GM12878 (cell line): Measurements from ENCODE around the gene USP36. TPM values are rescaled to one million over a fixed set of nuclear protein-coding genes. Genes with fewer than 3 reads are reported as not detected.

Experiments
- ATF7 ChIP-seq: fragments of 450-650 bp; IDR thresholded peaks from 2 replicates; pipeline ENCODE4 v1.6.1; 2016; ENCODE audit warnings: low read depth, mild to moderate bottlenecking
- CBFB ChIP-seq: IDR thresholded peaks from 2 replicates; pipeline ENCODE4 v1.6.1; 2016; ENCODE audit warnings: antibody characterized with exemption, low read depth
- CBX5 ChIP-seq: sonication (generic); IDR thresholded peaks from 2 replicates; pipeline ENCODE4 v1.6.1; 2016; ENCODE audit warnings: low read depth, moderate library complexity, mild to moderate bottlenecking, inconsistent platforms
- CHD2 ChIP-seq: IDR thresholded peaks from 2 replicates; pipeline ENCODE4 v1.6.1; 2011; ENCODE audit warnings: low read depth, low read length, improper control_type of control experiment, borderline replicate concordance
- CREM ChIP-seq: IDR thresholded peaks from 2 replicates; pipeline ENCODE4 v1.6.1; 2014; ENCODE audit warnings: antibody characterized with exemption, low read depth
- ESRRA ChIP-seq: IDR thresholded peaks from 2 replicates; pipeline ENCODE4 v1.6.1; 2012; ENCODE audit warnings: mild to moderate bottlenecking, low read length, improper control_type of control experiment
- ETV6 ChIP-seq, 2 experiments: fragments of 450-650 bp in 1 of 2; IDR thresholded peaks in 1 of 2; conservative IDR thresholded peaks in 1 of 2; 2 replicates each; pipeline ENCODE4 v1.6.1; 2014; ENCODE audit warnings: antibody characterized with exemption in 1 of 2, borderline replicate concordance in 1 of 2, low read depth in 1 of 2, mild to moderate bottlenecking in 1 of 2, moderate library complexity in 1 of 2
- HCFC1 ChIP-seq: fragments of 150-350 bp; IDR thresholded peaks from 2 replicates; pipeline ENCODE4 v1.6.1; 2014; ENCODE audit warnings: low read length
- HDAC6 ChIP-seq: fragments of 200-600 bp; sonication (generic); IDR thresholded peaks from one replicate; pipeline ENCODE4 v1.8.0; 2017; ENCODE audit warnings: antibody characterized with exemption; ENCODE audit not compliant: unreplicated experiment
- IKZF1 ChIP-seq: fragments of 450-650 bp; conservative IDR thresholded peaks from 2 replicates; pipeline ENCODE4 v1.6.1; 2017; ENCODE audit warnings: antibody characterized with exemption, mild to moderate bottlenecking
- KLF5 ChIP-seq: fragments of 450-650 bp; IDR thresholded peaks from 2 replicates; pipeline ENCODE4 v1.6.1; 2014; ENCODE audit warnings: mild to moderate bottlenecking; ENCODE audit not compliant: partially characterized antibody
- NBN ChIP-seq: fragments of 450-650 bp; IDR thresholded peaks from 2 replicates; pipeline ENCODE4 v1.6.1; 2016
- NRF1 ChIP-seq: conservative IDR thresholded peaks from 2 replicates; pipeline ENCODE4 v1.6.1; 2011; ENCODE audit warnings: mild to moderate bottlenecking, low read depth, low read length, improper control_type of control experiment
- POLR2AphosphoS5 ChIP-seq: IDR thresholded peaks from 2 replicates; pipeline ENCODE4 v1.6.1; 2011; ENCODE audit warnings: mild to moderate bottlenecking, low read length, inconsistent platforms
- RAD21 ChIP-seq: IDR thresholded peaks from 2 replicates; pipeline ENCODE4 v1.6.1; 2011; ENCODE audit warnings: mild to moderate bottlenecking, low read depth, low read length, moderate library complexity; ENCODE audit not compliant: insufficient read depth
- SMAD1 ChIP-seq: fragments of 450-650 bp; IDR thresholded peaks from 2 replicates; pipeline ENCODE4 v1.6.1; 2018; ENCODE audit warnings: mild to moderate bottlenecking, low read depth; ENCODE audit not compliant: partially characterized antibody
- SMAD5 ChIP-seq: IDR thresholded peaks from 2 replicates; pipeline ENCODE4 v1.6.1; 2016; ENCODE audit warnings: antibody characterized with exemption, low read depth
- SP1 ChIP-seq: IDR thresholded peaks from one replicate; pipeline ENCODE4 v1.6.1; 2011; ENCODE audit warnings: low read depth, low read length
- SUPT20H ChIP-seq: IDR thresholded peaks from 2 replicates; pipeline ENCODE4 v1.6.1; 2011; ENCODE audit warnings: low read depth, mild to moderate bottlenecking, low read length, moderate library complexity, borderline replicate concordance; ENCODE audit not compliant: control insufficient read depth
- YBX1 ChIP-seq: fragments of 450-650 bp; IDR thresholded peaks from 2 replicates; pipeline ENCODE4 v1.6.1; 2016; ENCODE audit warnings: antibody characterized with exemption
- ZNF687 ChIP-seq: fragments of 450-650 bp; IDR thresholded peaks from 2 replicates; pipeline ENCODE4 v1.6.1; 2017; ENCODE audit warnings: mild to moderate bottlenecking, moderate library complexity
- ZZZ3 ChIP-seq: IDR thresholded peaks from 2 replicates; pipeline ENCODE4 v1.6.1; 2011; ENCODE audit warnings: low read depth; ENCODE audit not compliant: control insufficient read depth, insufficient read length
- polyA plus RNA-seq, 11 experiments: library from polyadenylated mRNA; depleted of rRNA in 4 of 11; unstranded in 6 of 11; stranded (reverse) in 5 of 11; fragments of >200 nt; fragmentation: Nextera tagmentation in 4 of 11; fragmentation: Illumina TruSeq in 1 of 11; extraction: Ambion mirVana in 4 of 11; extraction: Trizol in 1 of 11; gene quantifications; 1 replicate in 1 of 11; 2 replicates in 10 of 11; pipeline versions ENCODE4 v1.2.1 to v1.2.3, GENCODE V29; 2011 to 2016; ENCODE audit warnings: inconsistent platforms in 2 of 11, missing spikeins in 2 of 11, low read depth in 1 of 11
- total RNA-seq, 4 experiments: library from RNA; depleted of rRNA in 3 of 4; stranded (reverse); fragments of >200 nt in 3 of 4; fragmentation: Illumina TruSeq in 1 of 4; extraction: Trizol in 1 of 4; gene quantifications; 2 replicates each; pipeline versions ENCODE4 v1.2.1 to v1.2.3, GENCODE V29; 2013 to 2021
- TF ChIP-seq, protein P1 (sequence below): fragments of 450-650 bp; IDR thresholded peaks from 2 replicates; pipeline ENCODE4 v1.6.1; 2016; ENCODE audit warnings: mild to moderate bottlenecking
- TF ChIP-seq, protein P2 (sequence below): IDR thresholded peaks from 2 replicates; pipeline ENCODE4 v1.6.1; 2011; ENCODE audit warnings: mild to moderate bottlenecking, low read depth, low read length, moderate library complexity; ENCODE audit not compliant: insufficient replicate concordance
- TF ChIP-seq, protein P3 (sequence below): IDR thresholded peaks from 2 replicates; pipeline ENCODE4 v1.6.1; 2011; ENCODE audit warnings: borderline replicate concordance, low read depth, mild to moderate bottlenecking, moderate library complexity, low read length; ENCODE audit not compliant: insufficient read depth, poor library complexity, severe bottlenecking

The USP36 gene
- total and polyA plus RNA-seq, 10 of the 15 experiments (the other 5 are each of a cell fraction or from before 2014, with no cell fraction given), result 7.2 to 65.7 (median 33.6) TPM

DNA sequence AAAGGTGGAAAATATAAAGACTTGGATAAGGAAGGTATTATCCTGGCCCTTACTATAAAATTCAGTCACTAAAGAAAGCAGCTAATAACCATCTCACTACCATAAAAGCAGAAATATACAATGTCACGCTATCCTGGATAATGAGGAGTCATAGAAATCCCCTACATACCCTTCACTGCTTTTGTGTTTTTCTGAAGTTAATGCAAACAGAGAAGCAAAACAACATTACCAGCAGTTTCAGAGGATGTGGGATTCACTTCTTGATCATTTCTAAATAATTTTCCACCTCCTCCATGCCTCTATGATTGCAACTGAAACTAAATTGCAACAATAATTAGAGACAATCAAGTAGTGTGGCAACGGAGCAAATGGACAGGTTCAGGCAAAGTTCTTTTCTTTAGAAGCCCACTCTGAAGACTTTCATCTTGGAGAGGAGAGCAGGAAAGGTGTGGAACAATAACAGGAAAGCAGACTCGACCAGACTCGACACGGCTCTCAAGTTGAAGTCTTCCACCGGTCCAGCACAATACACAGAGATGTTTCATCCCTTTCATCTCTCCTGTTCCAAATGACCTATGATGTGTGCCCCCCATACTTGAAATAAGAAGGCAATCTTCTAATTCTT, 68.7 kb downstream of the USP36 start (continued):
- no peak for TF ChIP-seq ZNF687
- TF ChIP-seq, protein P1, sequence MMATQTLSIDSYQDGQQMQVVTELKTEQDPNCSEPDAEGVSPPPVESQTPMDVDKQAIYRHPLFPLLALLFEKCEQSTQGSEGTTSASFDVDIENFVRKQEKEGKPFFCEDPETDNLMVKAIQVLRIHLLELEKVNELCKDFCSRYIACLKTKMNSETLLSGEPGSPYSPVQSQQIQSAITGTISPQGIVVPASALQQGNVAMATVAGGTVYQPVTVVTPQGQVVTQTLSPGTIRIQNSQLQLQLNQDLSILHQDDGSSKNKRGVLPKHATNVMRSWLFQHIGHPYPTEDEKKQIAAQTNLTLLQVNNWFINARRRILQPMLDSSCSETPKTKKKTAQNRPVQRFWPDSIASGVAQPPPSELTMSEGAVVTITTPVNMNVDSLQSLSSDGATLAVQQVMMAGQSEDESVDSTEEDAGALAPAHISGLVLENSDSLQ, result no peak
- TF ChIP-seq, protein P2, sequence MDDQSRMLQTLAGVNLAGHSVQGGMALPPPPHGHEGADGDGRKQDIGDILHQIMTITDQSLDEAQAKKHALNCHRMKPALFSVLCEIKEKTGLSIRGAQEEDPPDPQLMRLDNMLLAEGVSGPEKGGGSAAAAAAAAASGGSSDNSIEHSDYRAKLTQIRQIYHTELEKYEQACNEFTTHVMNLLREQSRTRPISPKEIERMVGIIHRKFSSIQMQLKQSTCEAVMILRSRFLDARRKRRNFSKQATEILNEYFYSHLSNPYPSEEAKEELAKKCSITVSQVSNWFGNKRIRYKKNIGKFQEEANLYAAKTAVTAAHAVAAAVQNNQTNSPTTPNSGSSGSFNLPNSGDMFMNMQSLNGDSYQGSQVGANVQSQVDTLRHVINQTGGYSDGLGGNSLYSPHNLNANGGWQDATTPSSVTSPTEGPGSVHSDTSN, result no peak
- no peak for TF ChIP-seq CBFB
- 0 out of 4 replicates have a peak, but pooled peaks of 1 of the 2 experiments have one; percentile 61 for TF ChIP-seq ETV6 (conservative IDR thresholded peaks at IDR 0.05 in 1 of 2, IDR thresholded peaks at IDR 0.05 in 1 of 2; ENCODE audit: borderline replicate concordance in 1 of 2, low read depth in 1 of 2)
- TF ChIP-seq SUPT20H, result no peak
- TF ChIP-seq SMAD1, result no peak
- no peak for TF ChIP-seq SMAD5
- TF ChIP-seq RAD21, result no peak
- peak; percentile 65 for TF ChIP-seq POLR2AphosphoS5
- TF ChIP-seq IKZF1, result peak; percentile 88
- TF ChIP-seq ZZZ3, result no peak
- TF ChIP-seq SP1, result no peak
- no peak for TF ChIP-seq HDAC6
- TF ChIP-seq CBX5, result 0 out of 2 replicates have a peak, but pooled peaks have one; percentile 23
- TF ChIP-seq CHD2, result no peak; the same call in 1 of the 2 replicates
- no peak for TF ChIP-seq NRF1
- TF ChIP-seq ATF7, result peak; percentile 82
- no peak for TF ChIP-seq YBX1
- peak; percentile 56 for TF ChIP-seq NBN
- no peak for TF ChIP-seq HCFC1
- TF ChIP-seq CREM, result peak; percentile 78
- TF ChIP-seq KLF5, result no peak
- TF ChIP-seq, protein P3, sequence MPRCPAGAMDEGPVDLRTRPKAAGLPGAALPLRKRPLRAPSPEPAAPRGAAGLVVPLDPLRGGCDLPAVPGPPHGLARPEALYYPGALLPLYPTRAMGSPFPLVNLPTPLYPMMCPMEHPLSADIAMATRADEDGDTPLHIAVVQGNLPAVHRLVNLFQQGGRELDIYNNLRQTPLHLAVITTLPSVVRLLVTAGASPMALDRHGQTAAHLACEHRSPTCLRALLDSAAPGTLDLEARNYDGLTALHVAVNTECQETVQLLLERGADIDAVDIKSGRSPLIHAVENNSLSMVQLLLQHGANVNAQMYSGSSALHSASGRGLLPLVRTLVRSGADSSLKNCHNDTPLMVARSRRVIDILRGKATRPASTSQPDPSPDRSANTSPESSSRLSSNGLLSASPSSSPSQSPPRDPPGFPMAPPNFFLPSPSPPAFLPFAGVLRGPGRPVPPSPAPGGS, result no peak
- no peak for TF ChIP-seq ESRRA
